Right renal cortex interstitium (tissue), 3 donors: ENCODE data around the gene DBNL. TPM values are rescaled to one million over a fixed set of nuclear protein-coding genes. Genes with fewer than 3 reads are reported as not detected.

Source experiments
- DNase-seq, 3 donors: peaks; one replicate each; pipeline ENCODE4 v3.0.0-alpha.2; 2013; ENCODE audit warnings: low read depth in 3 of 3, low spot score in 2 of 3
- polyA plus RNA-seq, 3 donors: library from polyadenylated mRNA; unstranded; fragments of 120-200 nt; gene quantifications; one replicate each; pipeline ENCODE4 v1.2.1, GENCODE V29; 2013; ENCODE audit not compliant: insufficient read length in 3 of 3

Gene DBNL
- polyA plus RNA-seq, 3 donors, result 56.7 to 69.2 (median 65.4) TPM

GRCh38 chr7:44060948-44061644 is 16.6 kb downstream of the DBNL start:
- no peak for DNase-seq

- no peak for DNase-seq
These were observed 17.2 kb downstream of the DBNL start for GRCh38 chr7:44061645-44062179.

GRCh38 chr7:44062180-44062902 is 17.8 kb downstream of the DBNL start:
- DNase-seq, result no peak

- DNase-seq, result no peak
These were observed 18.4 kb downstream of the DBNL start for GRCh38 chr7:44062903-44063295.

- DNase-seq, result no peak
These were observed 19.0 kb downstream of the DBNL start for GRCh38 chr7:44063547-44063893.

GRCh38 chr7:44063894-44064651 is 19.6 kb downstream of the DBNL start:
- no peak for DNase-seq

GRCh38 chr7:44064791-44065430 is 20.4 kb downstream of the DBNL start:
- no peak for DNase-seq

GRCh38 chr7:44065431-44066110 is 21.1 kb downstream of the DBNL start, which contains the start of gene PGAM2:
Gene PGAM2, minus strand, starts transcription at chr7:44065567. Its CDS starts 38 bp downstream, at chr7:44065529.
- DNase-seq, result no peak

- no peak for DNase-seq
These were observed 21.6 kb downstream of the DBNL start for GRCh38 chr7:44066111-44066460.

GRCh38 chr7:44066494-44067063 is 22.1 kb downstream of the DBNL start:
- no peak for DNase-seq

GRCh38 chr7:44067064-44067951 is 22.8 kb downstream of the DBNL start:
- no peak for DNase-seq

GRCh38 chr7:44068054-44068453 is 23.6 kb downstream of the DBNL start:
- no peak for DNase-seq

GRCh38 chr7:44071726-44072363 is 27.3 kb downstream of the DBNL start:
- no peak for DNase-seq

GRCh38 chr7:44072364-44073231 is 28.1 kb downstream of the DBNL start:
- DNase-seq, result no peak

- no peak for DNase-seq
These were observed 29.3 kb downstream of the DBNL start for GRCh38 chr7:44073664-44074348.

GRCh38 chr7:44074349-44074695 is 29.8 kb downstream of the DBNL start:
- no peak for DNase-seq
